BE2C (cell line): Measurements from ENCODE around the gene TMCC3.

ENCODE experiments used
- DNase-seq: peaks from one replicate; pipeline ENCODE4 v3.0.0-alpha.2; 2020
- H3K27me3 ChIP-seq: fragments of 250-450 bp; sonication (Bioruptor Pico); 2 replicates; pipeline ENCODE4 v1.5.1; 2020; ENCODE audit warnings: mild to moderate bottlenecking
- H3K36me3 ChIP-seq: fragments of 250-450 bp; sonication (Bioruptor Pico); 2 replicates; pipeline ENCODE4 v1.5.1; 2020; ENCODE audit warnings: mild to moderate bottlenecking
- H3K4me1 ChIP-seq: fragments of 250-450 bp; sonication (Bioruptor Pico); 2 replicates; pipeline ENCODE4 v1.5.1; 2020
- H3K4me3 ChIP-seq: 2 replicates; pipeline ENCODE4 v1.5.1; 2011; ENCODE audit warnings: low read depth, low read length
- H3K9me3 ChIP-seq: fragments of 250-450 bp; sonication (Bioruptor Pico); 2 replicates; pipeline ENCODE4 v1.5.1; 2020
- TF ChIP-seq, protein P1 (sequence below): IDR thresholded peaks from 2 replicates; pipeline ENCODE4 v1.5.1; 2012; ENCODE audit warnings: mild to moderate bottlenecking, low read depth, low read length

The TMCC3 gene

DNA sequence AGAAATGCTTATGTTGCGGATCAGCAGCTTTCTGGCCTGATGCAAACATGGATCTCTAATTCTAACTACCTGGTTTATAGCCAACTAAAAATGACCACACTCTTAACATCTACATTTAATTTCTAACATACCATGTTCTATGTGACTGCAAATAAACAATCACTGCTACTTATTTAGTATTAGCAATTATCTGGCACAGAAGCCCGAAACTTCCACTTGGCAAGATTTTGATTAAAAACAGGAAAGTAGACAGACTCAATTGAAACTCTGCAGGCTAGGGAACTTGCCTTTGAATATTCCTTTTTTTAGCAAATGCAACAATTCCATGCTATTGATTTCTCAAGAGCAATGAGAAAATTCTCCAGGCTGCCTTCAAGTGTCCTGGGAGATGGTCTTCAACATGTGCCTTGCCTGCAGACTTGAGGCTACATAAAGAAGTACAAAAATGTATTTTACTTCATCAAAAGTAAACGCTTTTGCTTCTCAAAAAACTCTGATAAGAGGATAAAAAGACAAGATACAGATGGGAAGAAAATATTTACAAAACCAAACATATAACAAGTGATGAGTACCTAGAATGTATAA lies 9.1 kb upstream of the TMCC3 start:
- Histone ChIP-seq H3K4me3 (no peak overlapping the region), H3K27me3 (peaks cover 13% of the 10 kb centered on the region; the same call in 1 of the 2 replicates), H3K9me3 (no peaks in the 10 kb centered on the region), H3K36me3 (no peaks in the 10 kb centered on the region), H3K4me1 (no peaks in the 10 kb centered on the region)
- DNase-seq = no peak
- TF ChIP-seq, protein P1, sequence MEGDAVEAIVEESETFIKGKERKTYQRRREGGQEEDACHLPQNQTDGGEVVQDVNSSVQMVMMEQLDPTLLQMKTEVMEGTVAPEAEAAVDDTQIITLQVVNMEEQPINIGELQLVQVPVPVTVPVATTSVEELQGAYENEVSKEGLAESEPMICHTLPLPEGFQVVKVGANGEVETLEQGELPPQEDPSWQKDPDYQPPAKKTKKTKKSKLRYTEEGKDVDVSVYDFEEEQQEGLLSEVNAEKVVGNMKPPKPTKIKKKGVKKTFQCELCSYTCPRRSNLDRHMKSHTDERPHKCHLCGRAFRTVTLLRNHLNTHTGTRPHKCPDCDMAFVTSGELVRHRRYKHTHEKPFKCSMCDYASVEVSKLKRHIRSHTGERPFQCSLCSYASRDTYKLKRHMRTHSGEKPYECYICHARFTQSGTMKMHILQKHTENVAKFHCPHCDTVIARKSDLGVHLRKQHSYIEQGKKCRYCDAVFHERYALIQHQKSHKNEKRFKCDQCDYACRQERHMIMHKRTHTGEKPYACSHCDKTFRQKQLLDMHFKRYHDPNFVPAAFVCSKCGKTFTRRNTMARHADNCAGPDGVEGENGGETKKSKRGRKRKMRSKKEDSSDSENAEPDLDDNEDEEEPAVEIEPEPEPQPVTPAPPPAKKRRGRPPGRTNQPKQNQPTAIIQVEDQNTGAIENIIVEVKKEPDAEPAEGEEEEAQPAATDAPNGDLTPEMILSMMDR = no peak

DNA sequence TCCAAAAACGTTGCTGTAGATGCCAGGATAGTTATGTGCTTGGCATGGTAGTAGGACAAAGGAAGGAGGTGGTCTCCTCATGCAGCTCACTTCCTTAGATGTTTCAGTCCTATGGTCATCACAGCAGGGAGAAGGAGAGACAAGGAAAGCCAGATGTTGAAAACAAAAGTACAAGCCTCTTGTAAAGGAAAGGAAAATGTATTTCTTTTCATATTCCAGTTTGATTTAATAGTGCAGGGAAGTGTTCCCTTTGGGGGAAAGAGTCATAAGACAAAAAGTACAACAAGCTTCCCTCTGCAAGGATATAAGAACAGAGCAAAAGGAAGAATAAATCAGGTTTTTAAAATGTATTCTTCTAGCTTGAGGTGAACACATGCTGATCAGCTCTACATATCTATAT lies 8.6 kb upstream of the TMCC3 start:
- no peak for DNase-seq
- Histone ChIP-seq H3K4me3 (no peak overlapping the region), H3K9me3 (no peaks in the 10 kb centered on the region), H3K27me3 (peaks cover 13% of the 10 kb centered on the region; the same call in 1 of the 2 replicates), H3K36me3 (no peaks in the 10 kb centered on the region), H3K4me1 (no peaks in the 10 kb centered on the region)
- TF ChIP-seq, protein P1 = no peak

DNA sequence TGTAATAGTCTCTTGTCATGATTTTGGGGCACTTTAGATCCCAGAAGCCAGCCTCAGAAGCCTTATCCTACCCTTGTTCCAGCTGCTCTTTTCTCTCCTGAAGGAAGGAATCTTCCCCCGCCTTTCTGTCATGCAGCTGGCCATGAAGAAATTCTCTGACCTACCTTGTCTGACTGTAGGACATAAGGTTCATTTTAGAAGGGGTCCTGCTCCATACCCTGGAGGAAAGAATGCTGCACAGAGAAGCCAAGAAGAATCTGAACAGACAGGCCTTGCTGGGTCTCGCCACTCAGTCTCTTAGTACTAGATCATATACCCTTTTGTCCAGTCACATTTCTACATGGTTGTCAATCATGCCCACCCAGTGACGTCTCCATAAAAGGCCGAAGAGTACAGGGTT lies 6.2 kb upstream of the TMCC3 start:
- Histone ChIP-seq H3K36me3 (no peaks in the 10 kb centered on the region), H3K4me3 (no peak overlapping the region), H3K27me3 (peaks cover 9% of the 10 kb centered on the region; the same call in 1 of the 2 replicates), H3K4me1 (no peaks in the 10 kb centered on the region), H3K9me3 (no peaks in the 10 kb centered on the region)
- TF ChIP-seq, protein P1 = no peak
- no peak for DNase-seq

DNA sequence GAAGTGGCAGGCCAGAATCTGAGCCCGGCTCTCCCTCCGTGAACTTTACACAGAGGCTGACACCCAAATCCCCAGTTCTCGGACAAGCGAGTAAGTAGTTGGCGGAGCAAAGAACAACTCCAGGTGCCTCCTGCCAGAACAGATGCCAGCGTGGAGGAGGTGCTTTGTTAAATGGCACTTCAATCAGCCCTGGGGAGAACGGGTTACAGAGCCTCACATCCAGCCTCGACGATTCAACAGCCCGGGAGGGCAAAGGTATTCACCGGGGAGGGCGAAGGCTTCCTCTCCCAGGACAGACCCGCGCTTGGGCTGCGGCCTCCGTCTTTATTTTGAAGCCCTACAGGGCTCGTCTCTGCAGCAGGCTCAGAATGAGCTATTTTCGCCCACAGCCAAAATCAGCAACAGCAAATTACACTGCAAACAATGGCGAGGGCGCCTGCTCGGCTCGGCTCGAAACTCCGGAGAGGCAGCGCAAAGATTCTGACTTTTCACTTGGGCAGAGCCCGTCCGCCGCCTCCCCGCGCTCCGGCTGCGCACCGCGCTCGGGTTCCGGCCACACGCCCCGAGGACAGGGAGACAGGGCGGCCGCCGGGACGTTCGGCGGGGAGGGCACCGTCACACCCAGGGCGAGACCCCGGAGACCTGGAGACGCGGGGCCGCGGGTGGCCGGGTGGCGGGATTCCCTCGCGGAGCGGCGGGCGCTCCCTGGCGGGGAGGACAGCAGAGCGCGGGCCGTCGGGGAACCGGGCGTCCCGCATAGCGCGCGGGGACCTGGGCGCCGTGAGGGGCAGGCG lies 811 bp downstream of the TMCC3 start:
- no peaks in the 10 kb centered on the region for H3K4me1 ChIP-seq
- peak; percentile 31 for DNase-seq
- H3K4me3 ChIP-seq = no peak overlapping the region
- TF ChIP-seq, protein P1 = 0 out of 2 replicates have a peak, but pooled peaks have one; percentile 3
- no peaks in the 10 kb centered on the region for H3K9me3 ChIP-seq
- H3K36me3 ChIP-seq = no peaks in the 10 kb centered on the region
- H3K27me3 ChIP-seq = peaks cover 48% of the 10 kb centered on the region

DNA sequence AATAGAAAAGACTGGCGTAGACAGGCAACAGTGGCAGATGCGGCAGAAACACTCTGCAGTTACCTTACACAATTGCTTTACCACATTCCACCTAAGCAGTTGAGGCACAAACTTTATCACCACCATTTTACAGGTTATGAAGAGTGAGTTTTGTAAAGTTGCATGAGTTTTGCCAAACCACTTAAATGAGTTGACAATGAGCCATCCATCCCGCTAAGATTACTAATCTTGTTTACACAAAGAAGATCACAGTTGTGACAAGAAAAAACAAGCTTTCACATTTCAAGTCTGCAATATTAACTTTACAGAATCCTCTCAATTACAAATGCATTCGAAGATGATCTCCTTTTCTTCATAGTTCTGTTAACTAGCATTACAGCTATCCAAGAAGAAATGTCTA lies 1.8 kb downstream of the TMCC3 start:
- no peaks in the 10 kb centered on the region for H3K9me3 ChIP-seq
- TF ChIP-seq, protein P1 = no peak
- H3K36me3 ChIP-seq = no peaks in the 10 kb centered on the region
- no peaks in the 10 kb centered on the region for H3K4me1 ChIP-seq
- H3K4me3 ChIP-seq = no peak overlapping the region
- DNase-seq = no peak
- peaks cover 48% of the 10 kb centered on the region for H3K27me3 ChIP-seq
